ENCODE measurements around the gene TMEM39B. TPM values are rescaled to one million over a fixed set of nuclear protein-coding genes. Genes with fewer than 3 reads are reported as not detected.
"Not testable (repeated sequence)": the region's sequence is repeated elsewhere in the genome, so short reads cannot be mapped to it uniquely, and the experiment has no call there.

Gene TMEM39B
- total RNA-seq, 1 donor from 2014 or later: 23.7 TPM

DNA sequence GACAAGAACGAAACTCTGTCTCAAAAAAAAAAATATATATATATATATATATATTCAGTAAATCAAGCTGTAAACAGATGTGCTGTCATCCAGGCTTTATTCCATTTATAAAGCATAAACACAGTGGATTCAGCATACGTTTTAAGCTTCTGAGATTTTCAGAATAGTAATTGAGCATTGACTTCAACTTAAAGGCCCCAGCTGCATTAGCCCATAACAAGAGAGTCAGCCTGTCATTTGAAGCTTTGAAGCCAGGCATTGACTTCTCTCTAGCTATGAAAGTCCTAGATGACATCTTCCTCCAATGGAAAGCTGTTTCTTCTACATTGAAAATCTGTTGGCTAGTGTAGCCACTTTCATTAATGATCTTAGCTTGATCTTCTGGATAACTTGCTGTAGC, 41.7 kb downstream of the TMEM39B start:
- H3K36me3 Mint-ChIP-seq (ENCODE audit: insufficient read depth): peaks cover 2% of the 10 kb centered on the region
- peaks cover 16% of the 10 kb centered on the region for H3K4me1 Mint-ChIP-seq (ENCODE audit: low read depth)
- no peak overlapping the region for H3K27ac Mint-ChIP-seq

DNA sequence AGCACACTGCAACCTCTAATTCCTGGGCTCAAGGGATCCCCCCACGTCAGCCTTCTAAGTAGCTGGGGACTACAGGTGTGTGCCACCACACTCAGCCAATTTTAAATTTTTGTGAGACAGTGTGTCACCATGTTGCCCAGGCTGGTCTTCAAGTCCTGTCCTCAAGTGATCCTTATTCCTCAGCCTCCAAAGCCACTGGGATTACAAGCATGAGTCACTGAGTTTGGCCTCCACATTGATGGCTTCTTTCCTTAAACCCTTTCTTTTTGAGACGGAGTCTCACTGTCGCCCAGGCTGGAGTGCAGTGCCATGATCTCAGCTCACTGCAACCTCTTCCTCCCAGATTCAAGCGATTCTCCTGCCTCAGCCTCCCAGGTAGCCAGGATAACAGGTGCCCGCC, 42.8 kb downstream of the TMEM39B start:
- TF ChIP-seq, protein P1, sequence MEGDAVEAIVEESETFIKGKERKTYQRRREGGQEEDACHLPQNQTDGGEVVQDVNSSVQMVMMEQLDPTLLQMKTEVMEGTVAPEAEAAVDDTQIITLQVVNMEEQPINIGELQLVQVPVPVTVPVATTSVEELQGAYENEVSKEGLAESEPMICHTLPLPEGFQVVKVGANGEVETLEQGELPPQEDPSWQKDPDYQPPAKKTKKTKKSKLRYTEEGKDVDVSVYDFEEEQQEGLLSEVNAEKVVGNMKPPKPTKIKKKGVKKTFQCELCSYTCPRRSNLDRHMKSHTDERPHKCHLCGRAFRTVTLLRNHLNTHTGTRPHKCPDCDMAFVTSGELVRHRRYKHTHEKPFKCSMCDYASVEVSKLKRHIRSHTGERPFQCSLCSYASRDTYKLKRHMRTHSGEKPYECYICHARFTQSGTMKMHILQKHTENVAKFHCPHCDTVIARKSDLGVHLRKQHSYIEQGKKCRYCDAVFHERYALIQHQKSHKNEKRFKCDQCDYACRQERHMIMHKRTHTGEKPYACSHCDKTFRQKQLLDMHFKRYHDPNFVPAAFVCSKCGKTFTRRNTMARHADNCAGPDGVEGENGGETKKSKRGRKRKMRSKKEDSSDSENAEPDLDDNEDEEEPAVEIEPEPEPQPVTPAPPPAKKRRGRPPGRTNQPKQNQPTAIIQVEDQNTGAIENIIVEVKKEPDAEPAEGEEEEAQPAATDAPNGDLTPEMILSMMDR (IDR thresholded peaks at IDR 0.05; ENCODE audit: unreplicated experiment): no peak

More for the DNA sequence above, 41.7 kb downstream of the TMEM39B start:
- no peak overlapping the region for H3K4me3 Mint-ChIP-seq (ENCODE audit: low read depth)
- DNase-seq (ENCODE audit: low spot score, unreplicated experiment): no peak
- TF ChIP-seq, protein P1 (IDR thresholded peaks at IDR 0.05; ENCODE audit: unreplicated experiment): no peak
- no peaks in the 10 kb centered on the region for H3K27me3 Mint-ChIP-seq
- no peaks in the 10 kb centered on the region for H3K9me3 Mint-ChIP-seq (ENCODE audit: low read depth)

DNA sequence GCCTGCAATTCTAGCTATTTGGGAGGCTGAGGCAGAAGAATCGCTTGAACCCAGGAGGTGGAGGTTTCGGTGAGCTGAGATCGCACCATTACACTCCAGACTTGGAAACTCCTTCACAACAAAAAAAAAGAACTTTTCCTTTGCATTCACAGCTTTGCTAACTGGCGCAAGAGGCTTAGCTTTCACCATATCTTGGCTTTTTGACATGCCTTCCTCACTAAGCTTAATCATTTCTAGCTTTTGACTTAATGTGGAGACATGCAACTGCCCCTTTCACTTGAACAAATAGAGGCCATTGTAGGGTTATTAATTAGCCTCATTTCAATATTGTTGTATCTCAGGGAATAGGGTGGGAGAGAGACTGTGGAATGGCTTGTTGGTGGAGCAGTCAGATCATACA, 43.8 kb downstream of the TMEM39B start:
- Mint-ChIP-seq H3K4me1 (ENCODE audit: low read depth) (peaks cover 11% of the 10 kb centered on the region), H3K36me3 (ENCODE audit: insufficient read depth) (peaks cover 2% of the 10 kb centered on the region), H3K27ac (peak overlapping the region; percentile 81), H3K9me3 (ENCODE audit: low read depth) (no peaks in the 10 kb centered on the region), H3K27me3 (no peaks in the 10 kb centered on the region), H3K4me3 (ENCODE audit: low read depth) (no peak overlapping the region)
- TF ChIP-seq, protein P1 (IDR thresholded peaks at IDR 0.05; ENCODE audit: unreplicated experiment): no peak
- no peak for DNase-seq (ENCODE audit: low spot score, unreplicated experiment)

More for the DNA sequence above, 42.8 kb downstream of the TMEM39B start:
- peaks cover 2% of the 10 kb centered on the region for H3K36me3 Mint-ChIP-seq (ENCODE audit: insufficient read depth)
- no peak overlapping the region for H3K4me3 Mint-ChIP-seq (ENCODE audit: low read depth)
- H3K27me3 Mint-ChIP-seq: no peaks in the 10 kb centered on the region
- H3K27ac Mint-ChIP-seq: peak overlapping the region; percentile 69
- H3K4me1 Mint-ChIP-seq (ENCODE audit: low read depth): peaks cover 14% of the 10 kb centered on the region
- no peaks in the 10 kb centered on the region for H3K9me3 Mint-ChIP-seq (ENCODE audit: low read depth)
- no peak for DNase-seq (ENCODE audit: low spot score, unreplicated experiment)

DNA sequence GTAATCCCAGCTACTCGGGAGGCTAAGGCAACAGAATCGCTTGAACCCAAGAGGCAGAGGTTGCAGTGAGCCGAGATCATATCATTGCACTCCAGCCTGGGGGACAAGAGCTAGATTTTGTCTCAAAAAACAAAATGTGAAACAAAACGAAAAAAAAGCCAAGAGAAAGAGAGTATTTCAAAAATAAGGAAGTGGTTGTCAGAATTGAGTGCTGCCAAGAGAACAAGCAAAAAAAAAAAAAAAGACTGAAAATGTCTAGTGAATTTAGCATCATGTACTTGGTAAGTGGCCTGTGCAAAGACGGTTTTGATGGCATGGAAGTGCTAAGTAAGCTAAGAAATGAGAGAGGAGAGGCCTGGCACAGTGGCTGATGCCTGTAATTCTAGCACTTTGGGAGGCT, 49.4 kb downstream of the TMEM39B start:
- no peaks in the 10 kb centered on the region for H3K36me3 Mint-ChIP-seq (ENCODE audit: insufficient read depth)
- H3K27ac Mint-ChIP-seq: peak overlapping the region; percentile 22
- H3K4me1 Mint-ChIP-seq (ENCODE audit: low read depth): peaks cover 2% of the 10 kb centered on the region
- no peaks in the 10 kb centered on the region for H3K27me3 Mint-ChIP-seq
- H3K4me3 Mint-ChIP-seq (ENCODE audit: low read depth): no peak overlapping the region
- TF ChIP-seq, protein P1 (IDR thresholded peaks at IDR 0.05; ENCODE audit: unreplicated experiment): no peak
- DNase-seq (ENCODE audit: low spot score, unreplicated experiment): no peak
- H3K9me3 Mint-ChIP-seq (ENCODE audit: low read depth): no peaks in the 10 kb centered on the region

DNA sequence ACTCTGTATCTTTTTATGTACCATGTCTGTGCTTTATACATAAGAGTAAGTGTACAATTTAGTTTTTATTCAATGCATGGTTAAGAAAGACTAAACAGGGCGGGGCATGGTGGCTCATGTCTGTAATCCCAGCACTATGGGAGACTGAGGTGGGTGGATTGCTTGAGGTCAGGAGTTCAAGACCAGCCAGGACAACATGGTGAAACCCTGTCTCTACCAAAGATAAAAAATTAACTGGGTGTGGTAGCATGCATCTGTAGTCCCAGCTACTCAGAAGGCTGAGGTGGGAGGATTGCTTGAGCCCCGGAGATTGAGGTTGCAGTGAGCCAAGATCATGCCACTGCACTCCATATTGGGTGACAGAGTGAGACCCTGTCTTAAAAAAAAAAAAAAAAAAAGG, 50.6 kb downstream of the TMEM39B start:
- H3K4me3 Mint-ChIP-seq (ENCODE audit: low read depth); H3K27ac Mint-ChIP-seq; H3K4me1 Mint-ChIP-seq (ENCODE audit: low read depth); H3K36me3 Mint-ChIP-seq (ENCODE audit: insufficient read depth); H3K9me3 Mint-ChIP-seq (ENCODE audit: low read depth); H3K27me3 Mint-ChIP-seq; DNase-seq (ENCODE audit: low spot score, unreplicated experiment): not testable (repeated sequence)

DNA sequence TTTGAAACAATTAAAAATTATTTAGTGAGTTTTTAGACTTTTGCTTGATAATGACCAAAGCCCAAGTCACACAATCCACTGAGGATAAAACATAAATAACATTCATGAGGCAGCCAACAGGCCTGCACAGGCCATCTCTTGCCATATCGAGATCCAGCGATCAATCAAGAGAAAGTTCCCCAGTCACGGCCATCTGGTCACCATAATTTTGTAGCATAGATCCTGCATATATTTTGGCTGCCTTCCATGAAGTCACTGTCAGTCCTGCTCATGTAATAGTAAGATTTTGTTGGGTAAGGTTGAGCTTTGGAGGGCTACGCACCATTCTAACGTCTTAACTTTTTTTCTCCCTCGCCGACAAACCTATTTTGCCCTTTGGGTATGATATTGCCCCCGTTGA, 52.6 kb downstream of the TMEM39B start:
- no peaks in the 10 kb centered on the region for H3K9me3 Mint-ChIP-seq (ENCODE audit: low read depth)
- H3K36me3 Mint-ChIP-seq (ENCODE audit: insufficient read depth): no peaks in the 10 kb centered on the region
- TF ChIP-seq, protein P1 (IDR thresholded peaks at IDR 0.05; ENCODE audit: unreplicated experiment): no peak
- peaks cover 9% of the 10 kb centered on the region for H3K4me1 Mint-ChIP-seq (ENCODE audit: low read depth)
- H3K27me3 Mint-ChIP-seq: no peaks in the 10 kb centered on the region
- no peak for DNase-seq (ENCODE audit: low spot score, unreplicated experiment)
- H3K27ac Mint-ChIP-seq: no peak overlapping the region
- H3K4me3 Mint-ChIP-seq (ENCODE audit: low read depth): no peak overlapping the region

All from progenitor cell of endocrine pancreas (in vitro differentiated cells).